Fibroblast of lung (primary cell): ENCODE data around the gene CCDC183. TPM values are rescaled to one million over a fixed set of nuclear protein-coding genes. Genes with fewer than 3 reads are reported as not detected.

ENCODE experiments used
- DNase-seq, 2 donors: peaks; one replicate each; pipeline versions ENCODE4 v3.0.0 to v3.0.0-alpha.2; 2010; ENCODE audit warnings: low read depth in 2 of 2
- H2AFZ ChIP-seq: 2 replicates; pipeline ENCODE4 v1.5.1; 2012; ENCODE audit warnings: low read length, control low read depth, inconsistent platforms
- H3K27ac ChIP-seq: 2 replicates; pipeline ENCODE4 v1.5.1; 2011; ENCODE audit warnings: low read length, control low read depth; ENCODE audit not compliant: insufficient read depth
- H3K27me3 ChIP-seq: 2 replicates; pipeline ENCODE4 v1.5.1; 2011; ENCODE audit warnings: mild to moderate bottlenecking, low read length; ENCODE audit not compliant: control insufficient read depth, insufficient read depth
- H3K36me3 ChIP-seq: 2 replicates; pipeline ENCODE4 v1.5.1; 2011; ENCODE audit warnings: low read length; ENCODE audit not compliant: control insufficient read depth, insufficient read depth
- H3K4me1 ChIP-seq: 2 replicates; pipeline ENCODE4 v1.5.1; 2011; ENCODE audit warnings: low read length; ENCODE audit not compliant: control insufficient read depth, insufficient read depth; ENCODE audit errors: extremely low read depth
- H3K4me2 ChIP-seq: 2 replicates; pipeline ENCODE4 v1.5.1; 2011; ENCODE audit warnings: low read length, control low read depth; ENCODE audit not compliant: insufficient read depth; ENCODE audit errors: extremely low read depth
- H3K4me3 ChIP-seq, 4 experiments: fragments of 200-600 bp in 1 of 4; sonication (generic) in 1 of 4; replicated peaks in 1 of 4; 2 replicates each; pipeline ENCODE4 v1.5.1; 2011 to 2016; ENCODE audit warnings: low read length in 4 of 4, low read depth in 3 of 4, mild to moderate bottlenecking in 3 of 4, control low read depth in 2 of 4, inconsistent platforms in 1 of 4, mixed read lengths in 1 of 4; ENCODE audit not compliant: insufficient read depth in 1 of 4; ENCODE audit errors: control extremely low read depth in 1 of 4
- H3K79me2 ChIP-seq: 2 replicates; pipeline ENCODE4 v1.5.1; 2012; ENCODE audit warnings: mild to moderate bottlenecking, low read length, inconsistent platforms; ENCODE audit not compliant: control insufficient read depth, insufficient read depth
- H3K9ac ChIP-seq: 2 replicates; pipeline ENCODE4 v1.5.1; 2011; ENCODE audit warnings: mild to moderate bottlenecking, low read length, control low read depth; ENCODE audit not compliant: insufficient read depth
- H3K9me3 ChIP-seq: 2 replicates; pipeline ENCODE4 v1.5.1; 2012; ENCODE audit warnings: low read depth, low read length; ENCODE audit not compliant: control insufficient read depth, insufficient read depth
- H4K20me1 ChIP-seq: 2 replicates; pipeline ENCODE4 v1.5.1; 2011; ENCODE audit warnings: low read length; ENCODE audit not compliant: control insufficient read depth, insufficient read depth; ENCODE audit errors: extremely low read depth
- EZH2 ChIP-seq: IDR thresholded peaks from 2 replicates; pipeline ENCODE4 v1.5.1; 2012; ENCODE audit warnings: low read length, control low read depth, mild to moderate bottlenecking; ENCODE audit errors: missing control alignments
- polyA plus RNA-seq, 2 donors: library from polyadenylated mRNA; depleted of rRNA in 1 of 2; stranded (reverse) in 1 of 2; unstranded in 1 of 2; fragments of >200 nt; gene quantifications; 2 replicates each; pipeline ENCODE4 v1.2.1, GENCODE V29; 2011 to 2012; ENCODE audit warnings: missing spikeins in 1 of 2
- total RNA-seq: library from RNA; depleted of rRNA; stranded (reverse); fragments of >200 nt; gene quantifications from 2 replicates; pipeline ENCODE4 v1.2.1, GENCODE V29; 2014
- TF ChIP-seq, protein P1 (sequence below), 2 donors: IDR thresholded peaks in 1 of 2; conservative IDR thresholded peaks in 1 of 2; 1 replicate in 1 of 2; 2 replicates in 1 of 2; pipeline ENCODE4 v1.5.1; 2011 to 2012; ENCODE audit warnings: low read length in 2 of 2, control low read depth in 1 of 2, inconsistent platforms in 1 of 2, low read depth in 1 of 2, mild to moderate bottlenecking in 1 of 2

The CCDC183 gene
- total and polyA plus RNA-seq, 2 donors (not counting 1 experiment from before 2014, with no cell fraction given), result 0.35 to 0.99 TPM

DNA sequence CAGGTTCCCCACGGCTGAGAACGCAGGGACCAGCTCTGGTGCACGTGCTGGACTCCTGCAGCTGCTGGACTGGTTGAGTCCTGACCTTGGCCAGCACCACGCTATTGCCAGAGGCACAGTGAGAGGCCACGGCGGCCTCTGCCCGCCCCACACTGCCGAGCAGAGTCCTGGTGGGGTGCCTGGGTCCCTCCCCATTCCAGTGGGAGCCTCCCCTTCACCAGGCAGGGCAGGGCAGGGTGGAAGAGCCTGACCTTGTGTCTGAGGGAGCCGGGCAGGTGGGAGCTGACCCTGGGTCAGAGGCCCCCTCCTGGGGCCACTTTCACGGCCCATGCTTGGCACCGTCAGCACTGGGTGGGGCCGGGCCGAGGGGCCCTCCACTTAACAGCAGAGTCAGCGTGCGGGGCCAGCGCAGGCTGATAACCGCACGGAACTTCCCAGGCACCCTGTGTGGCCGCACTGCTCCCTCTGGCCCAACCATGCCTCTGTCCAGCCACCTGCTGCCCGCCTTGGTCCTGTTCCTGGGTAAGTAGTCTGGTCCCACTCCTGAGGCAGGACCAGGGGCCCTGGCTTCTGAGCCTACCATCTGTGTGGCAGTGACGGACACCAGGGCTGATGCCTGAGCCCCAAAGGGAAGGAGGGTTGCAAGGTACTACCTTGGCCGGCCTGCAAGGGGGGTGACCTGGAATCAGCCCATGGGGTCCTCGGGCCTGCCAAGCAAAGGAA lies 56.0 kb downstream of the CCDC183 start, which contains the start of gene MAMDC4:
Gene MAMDC4, plus strand, starts transcription at position 406 of the 723 bp plus-strand sequence. Its CDS starts 71 bp downstream, at position 477.
- Histone ChIP-seq H3K79me2 (no peaks in the 10 kb centered on the region), H3K4me2 (no peak within 1 kb of the TSS), H3K27ac (no peak within 1 kb of the TSS), H3K4me1 (peaks cover 3% of the 10 kb centered on the region), H3K9me3 (no peaks in the 10 kb centered on the region), H4K20me1 (no peaks in the 10 kb centered on the region), H3K9ac (no peak within 1 kb of the TSS), H3K4me3 (no peak within 1 kb of the TSS), H3K36me3 (peaks cover 15% of the 10 kb centered on the region), H3K27me3 (no peaks in the 10 kb centered on the region), H2AFZ (no peak within 1 kb of the TSS)
- DNase-seq, result no peak
- TF ChIP-seq EZH2, result no peak
- TF ChIP-seq, protein P1, sequence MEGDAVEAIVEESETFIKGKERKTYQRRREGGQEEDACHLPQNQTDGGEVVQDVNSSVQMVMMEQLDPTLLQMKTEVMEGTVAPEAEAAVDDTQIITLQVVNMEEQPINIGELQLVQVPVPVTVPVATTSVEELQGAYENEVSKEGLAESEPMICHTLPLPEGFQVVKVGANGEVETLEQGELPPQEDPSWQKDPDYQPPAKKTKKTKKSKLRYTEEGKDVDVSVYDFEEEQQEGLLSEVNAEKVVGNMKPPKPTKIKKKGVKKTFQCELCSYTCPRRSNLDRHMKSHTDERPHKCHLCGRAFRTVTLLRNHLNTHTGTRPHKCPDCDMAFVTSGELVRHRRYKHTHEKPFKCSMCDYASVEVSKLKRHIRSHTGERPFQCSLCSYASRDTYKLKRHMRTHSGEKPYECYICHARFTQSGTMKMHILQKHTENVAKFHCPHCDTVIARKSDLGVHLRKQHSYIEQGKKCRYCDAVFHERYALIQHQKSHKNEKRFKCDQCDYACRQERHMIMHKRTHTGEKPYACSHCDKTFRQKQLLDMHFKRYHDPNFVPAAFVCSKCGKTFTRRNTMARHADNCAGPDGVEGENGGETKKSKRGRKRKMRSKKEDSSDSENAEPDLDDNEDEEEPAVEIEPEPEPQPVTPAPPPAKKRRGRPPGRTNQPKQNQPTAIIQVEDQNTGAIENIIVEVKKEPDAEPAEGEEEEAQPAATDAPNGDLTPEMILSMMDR (conservative IDR thresholded peaks at IDR 0.05 in 1 of 2, IDR thresholded peaks at IDR 0.05 in 1 of 2; ENCODE audit: low read depth in 1 of 2, low read length in 2 of 2), result no peak

DNA sequence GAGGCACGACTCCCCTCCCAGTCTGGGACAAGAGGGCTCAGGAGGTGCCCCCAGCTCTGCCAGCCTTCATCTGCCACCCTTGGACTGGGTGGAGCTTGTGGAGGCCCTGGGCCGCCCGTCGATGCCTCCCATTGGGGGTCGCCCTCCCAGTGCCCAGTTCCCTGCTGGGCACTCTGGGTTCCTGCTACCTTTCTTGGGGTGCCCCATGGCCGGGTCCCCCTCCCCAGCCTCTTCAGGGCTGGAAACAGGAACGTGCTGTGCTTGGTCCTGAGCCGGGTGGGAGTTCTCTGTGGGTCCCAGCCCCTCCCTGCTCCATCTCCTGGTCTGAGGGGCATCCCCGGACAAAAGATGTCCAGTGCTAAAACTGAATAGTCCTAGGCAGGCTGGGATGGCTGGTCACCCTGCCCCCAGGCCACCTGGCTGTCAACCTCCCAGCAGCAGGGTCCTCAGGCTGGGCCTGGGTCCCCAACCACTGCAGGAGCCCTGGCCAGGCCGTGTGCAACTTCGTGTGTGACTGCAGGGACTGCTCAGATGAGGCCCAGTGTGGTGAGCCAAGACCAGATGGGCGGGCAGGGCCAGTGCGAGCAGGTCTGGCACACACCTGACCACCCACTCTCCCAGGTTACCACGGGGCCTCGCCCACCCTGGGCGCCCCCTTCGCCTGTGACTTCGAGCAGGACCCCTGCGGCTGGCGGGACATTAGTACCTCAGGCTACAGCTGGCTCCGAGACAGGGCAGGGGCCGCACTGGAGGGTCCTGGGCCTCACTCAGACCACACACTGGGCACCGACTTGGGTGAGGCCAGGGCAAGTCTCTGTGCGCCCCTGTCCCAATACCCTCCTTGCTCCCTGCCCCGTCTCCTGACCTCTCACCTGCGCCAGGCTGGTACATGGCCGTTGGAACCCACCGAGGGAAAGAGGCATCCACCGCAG lies 56.8 kb downstream of the CCDC183 start:
- Histone ChIP-seq H2AFZ (no peak overlapping the region), H3K27ac (no peak overlapping the region), H3K36me3 (peaks cover 15% of the 10 kb centered on the region), H3K4me3 (no peak overlapping the region), H3K27me3 (no peaks in the 10 kb centered on the region), H3K9me3 (no peaks in the 10 kb centered on the region), H3K4me2 (no peak overlapping the region), H3K9ac (no peak overlapping the region), H3K4me1 (peaks cover 3% of the 10 kb centered on the region), H3K79me2 (no peaks in the 10 kb centered on the region), H4K20me1 (no peaks in the 10 kb centered on the region)
- no peak for TF ChIP-seq EZH2
- TF ChIP-seq, protein P1 (conservative IDR thresholded peaks at IDR 0.05 in 1 of 2, IDR thresholded peaks at IDR 0.05 in 1 of 2; ENCODE audit: low read depth in 1 of 2, low read length in 2 of 2), result no peak
- DNase-seq, result no peak

DNA sequence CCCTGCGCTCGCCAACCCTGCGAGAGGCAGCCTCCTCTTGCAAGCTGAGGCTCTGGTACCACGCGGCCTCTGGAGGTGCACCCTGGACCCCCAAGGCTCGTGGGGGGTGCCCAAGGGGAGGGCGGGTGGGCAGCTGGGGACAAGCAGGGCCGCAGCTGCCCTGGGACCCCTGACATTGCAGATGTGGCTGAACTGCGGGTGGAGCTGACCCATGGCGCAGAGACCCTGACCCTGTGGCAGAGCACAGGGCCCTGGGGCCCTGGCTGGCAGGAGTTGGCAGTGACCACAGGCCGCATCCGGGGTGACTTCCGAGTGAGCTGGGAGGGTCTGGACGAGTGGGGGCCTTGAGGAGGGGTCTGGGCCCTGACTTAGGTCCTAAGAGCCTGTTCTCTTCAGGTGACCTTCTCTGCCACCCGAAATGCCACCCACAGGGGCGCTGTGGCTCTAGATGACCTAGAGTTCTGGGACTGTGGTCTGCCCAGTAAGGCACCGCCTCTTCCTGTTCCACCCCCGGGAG lies 57.5 kb downstream of the CCDC183 start:
- TF ChIP-seq, protein P1 (conservative IDR thresholded peaks at IDR 0.05 in 1 of 2, IDR thresholded peaks at IDR 0.05 in 1 of 2; ENCODE audit: low read depth in 1 of 2, low read length in 2 of 2), result no peak
- TF ChIP-seq EZH2, result no peak
- Histone ChIP-seq H3K27me3 (no peaks in the 10 kb centered on the region), H3K36me3 (peaks cover 17% of the 10 kb centered on the region), H3K4me1 (peaks cover 3% of the 10 kb centered on the region), H3K79me2 (no peaks in the 10 kb centered on the region), H3K27ac (no peak overlapping the region), H3K4me2 (no peak overlapping the region), H3K4me3 (no peak overlapping the region), H3K9ac (no peak overlapping the region), H3K9me3 (no peaks in the 10 kb centered on the region), H2AFZ (no peak overlapping the region), H4K20me1 (no peaks in the 10 kb centered on the region)
- no peak for DNase-seq
